Islet of Langerhans (tissue), 1 donor: ENCODE measurements around the gene IL24.
"Not testable (repeated sequence)": the region's sequence is repeated elsewhere in the genome, so short reads cannot be mapped to it uniquely, and the experiment has no call there.

Experiments
- FAIRE-seq: peaks from one replicate; lab custom pipeline; 2011; peaks lifted over from hg19 to GRCh38; lab: Jason Lieb, UNC

The IL24 gene

GRCh38 chr1:206904423-206905142, 7.3 kb downstream of the IL24 start:
- FAIRE-seq, result no peak

DNA sequence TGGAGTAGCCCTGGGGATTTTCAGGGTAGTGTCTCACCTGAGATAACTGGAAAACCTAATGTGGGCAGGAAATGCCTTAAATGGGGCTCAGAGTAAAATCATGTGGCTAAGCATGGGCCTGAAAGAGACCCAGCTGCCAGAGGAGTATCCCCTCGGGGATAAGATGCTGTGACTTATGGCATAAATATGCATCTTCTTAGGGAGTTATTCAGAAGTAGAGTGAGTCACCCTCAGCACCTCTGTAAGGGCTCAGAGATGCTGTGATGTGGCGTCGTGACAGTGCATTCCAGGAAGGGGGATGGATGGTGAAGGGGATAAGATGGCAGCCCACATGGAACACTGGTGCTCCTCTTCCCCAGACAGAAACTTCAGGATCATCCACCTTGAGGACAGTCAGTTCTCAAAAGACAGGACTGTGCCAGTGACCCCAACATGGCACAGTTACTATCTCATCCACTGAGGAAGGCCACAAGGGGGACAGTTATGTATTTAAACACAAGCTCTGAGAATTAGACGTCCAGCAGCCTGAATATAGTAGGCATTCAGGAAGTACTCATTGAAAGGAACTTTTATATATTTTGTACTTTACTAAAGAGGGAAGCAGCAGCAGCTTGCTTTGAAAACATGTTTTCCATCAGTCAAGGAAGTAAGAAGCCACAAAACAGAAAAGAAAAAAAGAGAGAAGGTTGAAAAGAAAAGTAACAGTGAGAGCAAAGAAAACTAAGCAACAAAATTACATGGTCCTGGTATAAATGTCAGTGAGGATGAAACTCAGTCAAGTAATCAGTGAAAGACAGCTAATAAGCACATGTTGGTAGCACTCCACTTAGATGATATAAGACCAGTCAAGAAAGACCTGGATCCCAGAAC, 8.3 kb downstream of the IL24 start:
- FAIRE-seq, result no peak

DNA sequence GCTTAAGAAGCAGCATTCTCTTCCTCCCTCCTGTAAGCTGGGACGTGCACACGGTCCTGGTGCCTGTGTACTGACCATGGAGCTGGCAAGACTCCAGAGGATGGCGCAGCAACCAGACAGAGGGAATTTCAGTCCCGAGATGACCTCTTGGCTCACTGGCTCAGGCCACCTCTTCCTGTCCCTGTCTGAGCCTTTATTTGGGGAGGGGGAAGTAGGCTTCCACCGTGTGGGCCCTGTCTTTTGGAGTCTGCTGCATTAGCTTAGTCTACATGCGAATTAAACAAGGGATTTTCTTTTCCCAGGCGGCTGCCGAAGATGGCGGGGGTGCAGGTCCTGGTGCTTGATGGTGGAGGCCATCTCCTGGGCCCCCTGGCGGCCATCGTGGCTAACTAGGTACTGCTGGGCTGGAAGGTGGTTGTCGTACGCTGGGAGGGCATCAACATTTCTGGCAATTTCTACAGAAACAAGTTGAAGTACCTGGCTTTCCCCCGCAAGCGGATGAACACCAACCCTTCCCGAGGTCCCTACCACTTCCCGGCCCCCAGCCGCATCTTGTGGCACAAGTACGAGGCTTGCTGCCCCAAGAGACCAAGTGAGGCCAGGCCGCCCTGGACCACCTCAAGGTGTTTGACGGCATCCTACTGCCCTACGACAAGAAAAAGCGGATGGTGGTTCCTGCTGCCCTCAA, 10.2 kb downstream of the IL24 start:
- FAIRE-seq, result no peak

DNA sequence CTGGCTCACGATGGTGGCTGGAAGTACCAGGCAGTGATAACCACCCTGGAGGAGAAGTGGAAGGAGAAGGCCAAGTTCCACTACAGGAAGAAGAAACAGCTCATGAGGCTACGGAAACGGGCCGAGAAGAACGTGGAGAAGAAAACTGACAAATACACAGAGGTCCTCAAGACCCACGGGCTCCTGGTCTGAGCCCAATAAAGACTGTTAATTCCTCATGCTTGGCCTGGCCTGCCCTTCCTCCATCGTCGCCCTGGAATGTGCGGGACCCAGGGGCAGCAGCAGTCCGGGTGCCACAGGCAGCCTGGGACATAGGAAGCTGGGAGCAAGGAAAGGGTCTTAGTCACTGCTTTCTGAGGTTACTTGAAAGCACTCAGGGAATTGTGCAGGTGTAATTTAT, 10.8 kb downstream of the IL24 start:
- FAIRE-seq, result no peak

DNA sequence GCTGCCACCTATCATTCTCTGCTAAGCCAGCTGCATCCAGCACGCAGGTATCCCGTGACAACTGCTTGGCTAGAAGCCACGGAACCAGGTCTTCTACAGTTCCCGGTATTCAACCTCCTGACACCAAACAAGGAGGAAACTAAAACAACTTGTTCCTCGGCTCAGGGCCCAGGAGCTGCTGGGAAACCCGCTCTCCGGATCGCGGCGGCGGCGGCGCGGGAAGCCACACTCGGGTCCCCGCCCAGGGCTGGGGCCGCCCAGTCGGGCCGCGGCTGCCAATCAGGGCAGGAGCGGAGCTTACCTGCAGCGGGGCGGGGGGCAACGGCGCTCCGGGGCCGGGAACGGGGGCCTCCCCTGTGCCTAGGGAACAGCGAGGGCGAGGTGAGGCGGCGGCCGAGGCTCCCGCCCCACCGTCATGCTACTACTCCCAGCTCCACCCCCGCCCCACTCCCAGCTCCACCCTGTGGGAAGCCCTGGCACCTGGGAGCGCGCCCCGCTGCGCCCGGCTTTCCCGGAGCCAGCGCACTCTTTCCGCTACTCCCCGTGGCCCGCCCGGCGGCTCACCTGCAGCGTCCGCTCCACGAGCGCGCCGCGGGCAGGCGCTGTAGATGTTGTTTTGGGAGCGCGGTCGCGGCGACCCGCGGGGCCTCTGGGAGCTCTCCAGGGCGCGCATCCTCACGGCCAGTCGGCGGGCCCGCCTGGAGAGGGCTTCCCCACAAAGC, 12.1 kb downstream of the IL24 start:
- FAIRE-seq, result no peak

DNA sequence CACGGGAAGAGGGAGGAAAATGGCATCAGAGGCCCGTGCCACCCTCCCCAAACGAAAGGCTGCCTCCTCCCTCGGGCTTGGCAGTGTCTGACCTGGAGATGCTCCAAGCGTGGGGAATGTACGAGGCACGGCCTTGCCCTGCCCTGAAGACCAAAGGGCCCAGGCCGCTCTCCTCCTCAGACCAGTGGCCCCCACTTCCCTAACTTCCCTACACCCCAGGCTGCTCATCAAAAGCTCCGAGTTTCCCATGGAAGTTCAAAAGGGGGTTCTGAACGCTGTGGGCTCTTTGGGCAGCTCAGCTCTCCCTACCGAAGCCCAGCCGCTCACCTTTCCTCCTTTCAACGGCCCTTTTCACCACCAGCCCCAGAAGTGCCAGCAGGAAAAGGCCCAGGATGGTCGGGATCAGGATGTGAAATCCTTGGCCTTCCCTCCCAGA, 12.7 kb downstream of the IL24 start:
- FAIRE-seq, result no peak

GRCh38 chr1:206911064-206911663, 13.9 kb downstream of the IL24 start:
- peak; percentile 47 for FAIRE-seq

GRCh38 chr1:206912445-206913095, 15.3 kb downstream of the IL24 start:
- peak; percentile 69 for FAIRE-seq

- FAIRE-seq, result no peak
Measured at GRCh38 chr1:206913766-206914537, 16.7 kb downstream of the IL24 start.

- FAIRE-seq, result no peak
Measured at GRCh38 chr1:206915030-206915735, 17.9 kb downstream of the IL24 start.

- FAIRE-seq, result no peak
Measured at GRCh38 chr1:206916000-206916709, 18.9 kb downstream of the IL24 start.

- FAIRE-seq, result no peak
Measured at GRCh38 chr1:206918076-206918475, 20.8 kb downstream of the IL24 start.

DNA sequence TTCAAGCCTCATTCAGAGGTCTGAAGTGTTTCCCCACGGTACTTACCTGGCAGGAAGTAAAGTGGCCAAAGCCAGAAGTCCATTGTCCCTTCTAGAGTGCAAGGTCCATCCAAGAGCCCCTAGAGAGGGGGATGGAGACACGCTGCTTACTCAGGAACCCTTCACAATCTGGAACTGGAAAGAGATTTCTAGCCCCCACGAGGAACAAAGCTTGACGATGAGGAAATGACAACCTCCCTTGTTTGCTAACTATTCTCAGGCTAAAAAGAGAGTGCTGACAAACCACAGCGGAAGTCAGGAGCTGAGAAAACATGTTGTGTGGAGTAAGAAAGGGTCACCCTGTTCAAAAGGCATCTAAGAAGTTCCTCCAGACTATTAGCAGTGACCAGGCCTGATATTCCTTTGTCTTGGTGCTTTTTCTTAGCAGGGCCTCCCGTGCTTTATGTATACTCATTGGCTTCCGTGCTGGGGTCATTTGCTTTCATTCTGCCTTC, 24.6 kb downstream of the IL24 start, which contains the start of gene FCMR:
FCMR (minus strand) TSS at position 170 of the 494 bp plus-strand sequence; CDS start at position 83, 87 bp downstream.
- FAIRE-seq, result no peak

- FAIRE-seq, result no peak
Measured at GRCh38 chr1:206922524-206922923, 25.3 kb downstream of the IL24 start.

DNA sequence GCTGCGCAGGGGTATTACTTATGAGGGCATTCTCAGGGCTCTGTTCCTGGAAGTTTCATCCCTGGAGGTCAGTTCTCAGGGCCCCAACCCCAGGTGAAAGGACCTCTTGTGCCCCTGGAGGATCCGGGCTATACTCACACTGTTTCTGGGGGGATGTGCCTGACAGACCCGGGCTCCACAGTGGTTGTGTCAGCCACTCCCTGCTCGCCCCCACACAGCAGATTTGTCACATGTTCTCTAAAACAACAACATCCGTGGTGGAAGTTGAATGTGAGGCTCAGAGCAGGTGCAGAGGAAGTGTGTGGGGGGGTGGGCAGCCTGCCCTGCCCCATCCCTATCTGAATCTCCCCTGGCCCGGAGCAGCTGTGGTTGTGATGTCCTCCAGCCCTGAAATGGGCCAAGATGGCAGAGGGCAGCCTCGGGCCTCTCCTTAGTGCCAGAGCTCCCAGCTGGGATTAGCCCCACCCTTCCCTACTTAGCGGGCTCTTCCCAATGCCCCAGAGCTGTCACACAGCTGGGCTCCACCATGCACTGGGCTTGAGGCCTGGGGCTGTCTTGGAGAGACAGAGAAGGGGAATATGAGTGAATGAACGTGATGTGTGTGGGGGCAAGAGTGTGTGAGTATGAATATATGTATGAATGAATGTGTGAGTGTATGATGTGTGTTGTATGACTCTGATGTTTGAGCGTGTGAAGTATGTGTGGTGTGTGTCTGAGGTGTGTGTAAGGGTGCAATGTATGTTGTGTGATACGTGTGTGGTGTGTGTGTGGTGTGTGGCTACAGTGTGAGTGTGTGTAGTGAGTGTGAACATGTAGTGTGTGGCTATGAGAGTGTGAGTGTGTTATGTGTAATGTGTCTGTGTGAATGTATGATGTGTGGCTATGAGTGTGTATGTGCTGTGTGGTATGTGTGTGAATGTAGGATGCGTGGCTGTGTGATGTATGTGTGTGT, 26.0 kb downstream of the IL24 start:
- no peak for FAIRE-seq

- not testable (repeated sequence) for FAIRE-seq
Measured at GRCh38 chr1:206923961-206924557, 26.8 kb downstream of the IL24 start.

DNA sequence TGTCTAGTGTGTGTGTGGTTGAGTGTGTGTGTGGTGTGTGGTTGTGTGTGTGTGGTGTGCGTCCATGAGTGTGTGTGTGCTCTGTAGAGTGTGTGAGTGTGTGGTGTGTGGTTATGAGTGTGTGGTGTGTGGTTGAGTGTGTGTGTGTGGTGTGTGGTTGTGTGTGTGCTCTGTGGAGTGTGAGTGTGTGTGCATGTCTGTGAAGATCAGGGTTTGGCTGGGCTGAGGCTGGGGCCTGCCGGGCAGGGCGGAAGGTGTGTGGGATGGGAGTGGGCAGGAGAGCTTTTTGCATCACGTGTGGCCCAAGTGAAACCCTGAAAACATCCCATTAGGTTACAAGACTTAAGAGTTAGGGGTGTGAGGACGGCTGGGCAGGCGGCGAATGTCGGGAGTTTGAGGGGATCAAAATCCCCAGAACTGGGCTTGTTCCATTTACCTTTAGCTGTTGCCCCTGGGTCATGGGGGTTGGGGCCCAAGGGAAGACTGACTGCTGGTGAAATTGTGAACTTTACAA, 27.4 kb downstream of the IL24 start:
- FAIRE-seq, result no peak
